HG03025 (cell line): Measurements from ENCODE around the gene RAB31.
"Not testable (repeated sequence)": the region's sequence is repeated elsewhere in the genome, so short reads cannot be mapped to it uniquely, and the experiment has no call there.

ENCODE experiments used
- ATAC-seq: cut with Tn5 transposase; IDR thresholded peaks from one replicate; pipeline ENCODE4 v1.9.1; 2021; ENCODE audit warnings: mild to moderate bottlenecking, moderate library complexity; ENCODE audit not compliant: unreplicated experiment, low FRiP score

Gene RAB31, protein sequence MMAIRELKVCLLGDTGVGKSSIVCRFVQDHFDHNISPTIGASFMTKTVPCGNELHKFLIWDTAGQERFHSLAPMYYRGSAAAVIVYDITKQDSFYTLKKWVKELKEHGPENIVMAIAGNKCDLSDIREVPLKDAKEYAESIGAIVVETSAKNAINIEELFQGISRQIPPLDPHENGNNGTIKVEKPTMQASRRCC

DNA sequence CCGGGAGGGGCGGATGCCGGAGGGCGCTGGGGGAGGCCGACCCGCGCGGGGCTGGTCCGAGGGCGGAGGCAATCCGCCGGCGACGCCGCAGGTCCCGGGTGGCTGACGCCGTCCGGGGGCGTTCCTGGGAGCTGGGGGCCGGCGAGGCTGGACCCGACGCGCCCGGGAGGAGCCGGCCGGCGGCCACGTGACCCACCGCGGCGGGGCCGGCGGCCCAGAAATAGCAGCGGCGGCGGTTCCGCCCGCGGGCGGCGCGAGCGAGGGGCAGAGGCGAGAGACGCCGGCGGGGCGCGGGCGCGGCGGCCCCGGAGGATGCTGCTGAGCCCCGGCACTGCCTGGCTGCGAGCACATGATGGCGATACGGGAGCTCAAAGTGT is at the start of gene RAB31:
Gene RAB31 (plus strand): TSS at position 245 of the 377 bp plus-strand sequence. CDS start 105 bp downstream, at position 350.
- ATAC-seq: peak; percentile 49

DNA sequence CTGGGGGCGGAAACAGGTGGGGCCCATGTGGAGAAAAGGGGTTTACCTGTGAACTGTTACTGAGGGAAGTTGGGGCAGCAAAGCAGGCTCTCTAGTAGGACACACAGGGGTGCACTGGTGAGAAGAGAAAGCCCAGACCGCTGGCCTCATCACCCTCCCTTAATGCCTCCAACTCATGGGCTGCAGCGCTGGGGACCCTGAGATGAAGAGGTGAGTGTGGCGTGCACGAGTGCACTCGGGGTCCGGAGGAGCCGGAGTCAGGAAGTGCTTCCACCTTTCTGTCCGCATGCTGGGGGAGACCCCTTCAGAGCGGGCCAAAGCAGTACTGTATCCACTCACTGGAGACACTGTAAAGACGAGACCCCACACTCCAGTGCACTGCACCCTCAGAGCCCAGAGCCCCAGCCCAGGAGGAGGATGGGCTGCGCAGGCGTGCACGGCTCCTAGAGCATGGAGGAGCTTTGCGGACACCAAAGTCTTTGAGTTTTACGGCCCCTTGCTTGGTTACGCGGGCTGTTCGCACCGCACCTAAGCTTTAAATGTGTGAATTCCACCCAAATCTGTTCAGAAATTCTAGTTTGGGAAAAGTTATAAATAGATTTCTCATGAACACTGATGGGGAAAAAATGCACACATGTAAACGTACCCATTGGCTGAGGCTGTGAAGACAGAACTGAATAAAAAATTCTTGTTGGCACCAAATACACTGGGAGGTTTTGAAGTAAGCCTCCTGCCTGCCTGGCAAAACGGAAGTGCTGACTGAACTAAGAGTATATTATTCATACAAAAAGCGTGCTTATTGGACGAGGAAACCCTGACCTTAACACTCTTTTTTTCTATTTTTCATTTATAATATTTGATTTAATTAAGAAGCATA is 48.4 kb upstream of the RAB31 start:
- no peak for ATAC-seq

DNA sequence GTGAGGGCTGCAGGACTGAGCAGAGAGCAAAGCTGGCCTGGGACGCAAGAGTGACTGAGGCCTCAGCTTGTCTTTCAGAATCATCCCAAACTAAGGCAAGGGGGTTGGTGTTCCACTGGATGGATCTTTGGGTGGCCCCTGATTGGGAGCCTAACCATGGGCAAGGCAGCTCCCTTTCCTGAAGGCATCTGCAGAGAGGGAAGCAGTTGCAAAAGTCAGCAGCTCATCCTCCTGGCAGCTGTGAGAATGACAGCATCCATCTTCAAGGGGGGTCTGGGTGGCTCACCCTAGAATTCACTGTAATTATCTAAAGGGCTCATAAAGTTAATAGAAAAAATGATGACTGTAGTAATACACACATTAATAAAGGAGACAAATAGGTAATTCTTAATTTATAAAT is 46.5 kb upstream of the RAB31 start:
- no peak for ATAC-seq

DNA sequence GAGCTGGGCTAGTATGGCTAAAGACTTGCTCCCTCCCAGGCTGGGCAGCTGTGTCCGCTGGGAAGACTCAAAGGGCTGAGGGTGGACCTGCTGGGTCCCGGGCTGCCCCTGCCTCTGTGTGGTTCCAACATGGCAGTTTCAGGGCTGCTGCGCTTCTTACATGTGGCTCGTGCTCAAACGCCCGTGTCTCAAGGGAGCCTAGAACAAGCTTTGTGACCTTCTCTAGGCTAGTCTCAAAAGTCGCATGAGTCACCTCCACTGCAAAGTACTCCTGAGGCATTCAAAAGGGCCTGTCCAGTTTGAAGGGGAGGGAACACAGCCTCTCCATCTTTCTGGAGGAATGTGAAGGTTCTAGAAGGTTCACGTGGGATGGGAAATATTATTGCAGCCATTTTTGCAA is 44.7 kb upstream of the RAB31 start:
- no peak for ATAC-seq

DNA sequence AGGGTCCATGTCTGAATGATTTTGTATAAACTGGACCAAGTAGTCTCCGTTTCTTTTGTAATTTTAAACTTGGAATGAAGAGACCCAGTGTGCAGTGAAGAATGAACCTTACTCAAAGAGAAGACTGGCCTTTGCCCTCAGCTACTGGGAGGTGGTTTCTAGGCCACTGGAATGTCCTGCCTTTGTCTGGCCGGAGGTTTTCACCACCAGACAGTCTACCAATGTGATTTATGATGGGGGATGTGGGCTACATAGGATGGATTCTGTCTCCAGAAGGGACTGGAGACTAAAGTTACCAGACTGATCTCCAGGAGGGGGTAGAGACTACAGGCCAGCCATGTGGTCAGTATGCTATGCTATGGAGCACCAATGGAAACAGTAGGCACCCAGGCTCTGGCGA is 42.8 kb upstream of the RAB31 start:
- ATAC-seq: no peak

DNA sequence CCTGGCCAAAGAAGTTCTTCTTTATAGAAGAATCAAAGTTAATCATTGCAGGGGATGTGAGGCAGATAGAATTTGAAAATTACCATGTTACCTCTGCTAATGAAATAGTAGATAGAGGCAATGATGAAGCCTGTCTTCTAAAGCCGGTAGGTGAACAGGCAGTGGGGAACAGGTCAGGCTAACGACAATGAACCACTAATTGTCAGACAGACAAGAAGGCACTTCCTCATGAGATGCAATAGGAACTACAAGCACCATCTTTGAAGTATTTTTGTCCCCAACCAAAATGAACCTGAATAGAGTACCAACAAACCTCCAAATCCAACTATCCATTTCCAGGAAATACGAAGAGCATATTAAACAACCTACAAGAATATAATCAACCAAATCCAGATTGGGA is 41.6 kb upstream of the RAB31 start:
- no peak for ATAC-seq

DNA sequence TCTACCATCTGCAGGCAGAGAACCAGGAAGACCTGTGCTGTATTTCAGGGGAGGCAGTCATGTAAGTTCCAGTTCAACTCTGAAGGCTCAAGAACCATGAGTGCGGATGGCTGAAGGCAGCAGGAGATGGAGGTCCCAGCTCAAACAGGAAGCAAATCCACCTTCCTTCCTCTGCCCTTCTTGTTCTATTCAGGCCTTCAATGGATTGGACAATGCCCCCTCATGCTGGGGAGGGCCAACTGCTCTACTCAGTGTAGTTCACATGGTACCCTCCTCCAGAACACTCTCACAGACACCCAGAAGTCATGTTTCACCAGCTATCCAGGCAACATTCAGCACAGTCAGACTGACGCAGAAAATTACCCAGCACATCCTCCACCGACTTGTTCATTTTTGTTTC is 39.1 kb upstream of the RAB31 start:
- ATAC-seq: no peak

DNA sequence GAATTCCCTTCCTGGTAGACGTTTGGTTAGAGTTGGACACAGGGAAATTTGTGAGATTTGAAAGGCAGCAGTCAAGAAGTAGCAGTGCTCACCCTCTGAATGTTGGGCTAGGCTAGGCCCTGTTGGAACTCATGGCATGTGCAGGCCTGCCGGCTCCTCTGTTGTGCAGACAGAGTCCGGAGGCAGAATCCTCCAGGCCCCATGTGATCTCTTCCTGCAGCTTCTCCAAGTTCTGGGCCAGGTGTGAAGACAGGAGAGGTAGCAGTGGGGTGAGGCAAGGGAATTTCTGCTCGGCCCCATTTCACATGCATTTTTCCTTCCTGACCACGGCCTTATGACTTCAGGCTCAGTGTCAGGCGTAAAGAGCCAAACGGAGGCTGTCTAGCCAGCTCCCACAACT is 36.9 kb upstream of the RAB31 start:
- no peak for ATAC-seq

DNA sequence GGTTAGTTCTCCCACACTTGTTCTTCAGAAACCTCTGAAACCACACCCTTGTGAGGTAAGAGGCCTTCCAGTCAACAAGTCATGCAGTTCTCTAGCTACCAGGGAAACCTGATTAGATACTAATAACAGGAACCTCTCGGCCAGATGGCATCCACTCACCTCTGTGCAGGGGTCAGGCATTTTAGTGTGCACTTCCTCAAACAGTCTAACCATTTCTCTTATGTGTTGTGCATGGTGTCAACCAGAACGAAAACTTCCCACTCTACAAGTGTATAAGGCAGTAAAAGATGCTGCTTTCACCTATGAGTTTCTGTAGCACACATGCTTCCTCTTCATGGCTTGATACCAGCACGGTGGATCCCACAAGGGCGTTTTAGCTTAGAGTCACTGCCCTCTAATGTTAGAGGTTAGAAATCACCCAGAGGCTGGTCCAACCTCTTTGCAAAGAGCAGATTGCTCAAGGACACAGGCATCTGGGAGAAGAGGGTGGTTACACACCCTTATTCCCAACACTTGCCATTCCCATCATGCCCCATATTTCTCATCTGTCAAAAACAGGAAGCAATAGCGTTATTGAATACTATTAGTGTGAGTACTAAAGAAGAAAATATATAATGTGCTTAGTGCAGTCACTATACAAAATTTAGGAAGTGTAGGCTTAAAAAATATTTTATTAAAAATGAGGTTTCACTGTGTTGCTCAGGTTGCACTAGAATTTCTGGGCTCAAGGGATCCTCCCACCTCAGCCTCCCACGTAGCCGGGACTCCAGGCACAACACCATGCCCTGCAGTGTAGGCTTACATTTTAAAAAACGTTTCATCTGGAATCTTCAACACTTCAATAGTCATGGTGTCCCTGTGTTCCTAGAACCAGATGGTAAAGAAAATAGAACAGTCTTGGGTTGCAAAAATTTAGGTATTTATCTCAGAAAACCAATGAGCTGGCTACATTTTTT is 34.5 kb upstream of the RAB31 start:
- peak; percentile 96 for ATAC-seq

DNA sequence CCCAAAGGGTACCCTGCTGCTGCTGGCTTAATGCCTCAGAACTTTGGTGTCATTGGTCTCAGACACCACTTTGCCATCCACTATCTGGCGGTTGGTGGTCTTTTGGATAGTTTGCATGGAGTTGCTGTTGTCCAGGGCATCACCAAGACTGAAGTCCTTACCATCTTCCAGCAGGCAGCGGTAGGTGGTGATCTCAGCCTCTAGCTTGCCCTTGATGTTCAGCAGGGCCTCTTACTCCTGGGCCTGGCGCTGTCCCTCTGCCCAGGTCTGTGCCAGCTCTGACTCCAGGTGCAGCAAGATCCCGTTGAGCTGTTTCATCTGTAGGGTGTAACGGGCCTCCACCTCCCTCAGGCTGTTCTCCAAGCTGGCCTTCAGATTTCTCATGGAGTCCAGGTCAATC is 29.9 kb upstream of the RAB31 start:
- not testable (repeated sequence) for ATAC-seq

DNA sequence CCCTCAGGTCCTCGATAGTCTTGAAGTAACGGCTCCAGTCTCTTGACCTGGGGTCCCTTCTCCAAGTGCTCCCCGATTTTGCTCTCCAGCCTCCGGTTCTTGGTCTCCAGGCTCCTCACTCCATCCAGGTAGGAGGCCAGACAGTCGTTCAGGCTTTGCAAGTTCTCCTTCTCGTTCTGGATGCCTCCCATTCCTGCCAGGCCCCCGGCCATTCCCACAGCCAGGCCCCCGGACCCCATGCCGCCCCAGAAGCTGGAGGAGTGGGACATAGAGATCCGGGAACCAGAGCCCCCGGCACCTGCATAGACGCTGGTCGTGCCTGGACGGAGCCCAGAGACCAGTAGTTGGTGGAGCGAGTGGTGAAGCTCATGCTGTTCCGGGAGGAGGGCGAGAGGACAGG is 29.0 kb upstream of the RAB31 start:
- ATAC-seq: no peak

DNA sequence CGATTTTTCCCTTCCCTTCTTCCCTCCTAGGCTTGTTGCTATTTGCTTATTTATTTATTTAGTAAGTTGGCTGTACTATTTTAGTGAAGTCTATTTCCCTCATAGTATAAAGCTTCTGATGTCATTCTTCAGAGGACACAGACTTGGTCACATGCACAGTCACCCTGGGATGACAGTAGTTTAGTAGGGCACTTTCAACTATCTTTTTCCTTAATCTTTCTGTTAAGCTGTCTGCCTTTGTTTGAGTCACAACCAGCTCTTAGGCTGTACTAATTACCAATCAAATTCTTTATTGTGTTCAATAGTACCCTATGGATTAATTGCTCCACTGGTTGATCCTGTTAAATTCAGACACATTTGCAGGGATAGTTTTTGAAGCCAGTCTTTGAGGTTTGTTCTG is 26.9 kb upstream of the RAB31 start:
- no peak for ATAC-seq

DNA sequence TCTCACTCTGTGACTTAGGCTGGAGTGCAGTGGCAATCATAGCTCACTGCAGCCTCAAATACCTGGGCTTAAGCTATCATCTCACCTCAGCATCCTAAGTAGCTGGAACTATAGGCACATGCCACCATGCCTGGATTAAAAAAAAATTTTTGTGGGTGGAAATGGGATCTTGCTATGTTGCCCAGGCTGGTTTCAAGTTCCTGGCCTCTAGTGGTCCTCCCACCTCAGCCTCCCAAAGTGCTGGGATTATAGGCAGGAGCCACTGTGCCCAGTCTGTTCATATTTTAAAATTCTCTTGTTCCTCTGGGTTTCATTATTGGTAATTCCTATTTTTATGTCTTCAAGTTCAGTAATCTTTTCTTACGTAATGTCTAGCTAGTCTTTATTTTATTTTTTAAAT is 25.5 kb upstream of the RAB31 start:
- ATAC-seq: no peak

DNA sequence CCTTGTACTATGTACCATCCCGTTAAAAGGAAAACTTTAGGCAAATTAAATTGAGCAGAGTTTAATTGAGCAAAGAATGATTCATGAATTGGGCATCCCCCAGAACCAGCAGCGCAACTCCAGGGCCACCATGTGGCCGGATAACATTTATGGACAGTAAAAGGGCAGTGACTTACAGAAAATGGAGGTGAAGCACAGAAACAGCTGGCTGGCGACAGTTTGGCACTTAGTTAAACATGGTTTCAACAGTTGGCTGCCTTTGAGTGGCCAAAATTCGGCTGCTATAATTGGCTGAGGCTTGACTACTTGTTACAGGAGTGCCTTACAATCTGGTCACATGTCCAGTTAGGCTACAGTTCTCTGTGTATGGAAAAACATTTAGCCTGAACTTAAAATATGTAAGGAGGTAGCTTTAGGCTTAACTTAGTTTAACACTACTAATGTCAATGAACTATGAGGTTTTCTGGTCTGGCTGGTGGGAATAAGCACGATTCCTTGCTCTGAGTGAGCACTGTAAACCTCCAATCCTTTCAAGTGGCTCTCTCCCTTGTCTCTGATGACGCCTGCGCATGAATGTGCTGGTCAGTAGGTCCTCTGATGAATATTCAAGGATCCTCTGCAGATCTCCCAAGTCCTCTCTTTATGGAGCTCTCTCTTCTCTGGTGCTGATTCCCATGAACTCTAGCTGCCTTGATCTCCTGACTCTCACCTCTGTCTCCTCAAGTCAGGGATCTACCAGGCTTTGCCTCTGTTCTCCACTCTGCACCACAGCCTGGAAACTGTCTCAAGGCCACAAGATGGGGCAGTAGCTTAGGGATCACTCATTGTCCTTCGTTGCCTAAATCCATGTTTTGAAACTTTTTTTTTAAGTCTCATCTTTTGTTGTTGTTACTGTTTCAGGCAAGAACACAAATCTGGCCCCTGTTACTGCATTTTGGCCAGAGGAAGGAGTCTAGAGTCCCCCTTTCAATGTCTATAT is 24.4 kb upstream of the RAB31 start:
- ATAC-seq: no peak

DNA sequence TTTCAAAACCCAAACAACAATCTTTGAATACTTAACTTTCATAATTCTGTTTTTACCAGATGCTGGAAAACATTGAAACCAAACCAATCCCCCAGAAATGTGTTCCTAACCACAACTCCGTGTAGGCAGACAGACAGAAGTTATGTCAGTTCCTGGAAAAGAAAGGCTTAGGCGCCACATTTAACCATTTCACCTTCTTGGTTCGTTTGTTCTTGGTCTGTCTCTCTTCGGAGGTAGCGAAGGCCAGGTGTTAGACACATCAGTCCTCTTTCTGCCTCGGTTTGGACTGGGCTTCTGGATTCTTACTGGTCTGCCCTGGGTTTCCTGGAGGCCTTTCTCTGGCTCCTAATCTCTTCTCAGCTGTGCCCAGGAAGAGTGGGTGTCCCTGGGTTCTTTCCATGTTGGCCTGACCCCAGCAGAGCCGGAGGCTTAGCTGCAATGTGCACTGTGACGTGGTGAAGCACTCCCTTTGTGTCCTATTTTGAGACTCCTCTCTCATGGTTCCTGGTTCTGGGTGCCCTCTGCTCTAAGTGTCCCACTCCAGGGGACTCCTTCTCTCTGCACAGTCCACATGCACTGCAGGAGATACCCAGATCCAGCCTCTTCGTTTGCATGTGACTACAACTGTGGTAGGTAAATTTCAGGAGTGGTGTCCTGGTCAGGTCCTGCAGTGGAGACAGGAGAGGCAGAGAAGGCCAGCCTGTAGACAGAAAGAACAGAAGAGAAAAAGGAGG is 23.1 kb upstream of the RAB31 start:
- ATAC-seq: no peak

DNA sequence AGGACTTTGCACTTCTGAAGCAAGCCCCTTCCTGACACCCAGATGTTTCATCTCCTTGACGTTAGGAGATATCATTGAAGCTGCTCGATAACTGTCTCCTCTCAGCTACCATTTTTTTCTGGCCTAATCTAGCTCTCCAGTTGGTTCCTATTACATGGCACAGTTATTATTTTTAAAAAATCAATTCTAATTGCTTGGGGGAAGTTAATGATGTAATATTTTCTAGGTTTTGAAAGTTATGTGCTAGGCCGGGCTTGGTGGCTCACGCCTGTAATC is 22.5 kb upstream of the RAB31 start:
- no peak for ATAC-seq

DNA sequence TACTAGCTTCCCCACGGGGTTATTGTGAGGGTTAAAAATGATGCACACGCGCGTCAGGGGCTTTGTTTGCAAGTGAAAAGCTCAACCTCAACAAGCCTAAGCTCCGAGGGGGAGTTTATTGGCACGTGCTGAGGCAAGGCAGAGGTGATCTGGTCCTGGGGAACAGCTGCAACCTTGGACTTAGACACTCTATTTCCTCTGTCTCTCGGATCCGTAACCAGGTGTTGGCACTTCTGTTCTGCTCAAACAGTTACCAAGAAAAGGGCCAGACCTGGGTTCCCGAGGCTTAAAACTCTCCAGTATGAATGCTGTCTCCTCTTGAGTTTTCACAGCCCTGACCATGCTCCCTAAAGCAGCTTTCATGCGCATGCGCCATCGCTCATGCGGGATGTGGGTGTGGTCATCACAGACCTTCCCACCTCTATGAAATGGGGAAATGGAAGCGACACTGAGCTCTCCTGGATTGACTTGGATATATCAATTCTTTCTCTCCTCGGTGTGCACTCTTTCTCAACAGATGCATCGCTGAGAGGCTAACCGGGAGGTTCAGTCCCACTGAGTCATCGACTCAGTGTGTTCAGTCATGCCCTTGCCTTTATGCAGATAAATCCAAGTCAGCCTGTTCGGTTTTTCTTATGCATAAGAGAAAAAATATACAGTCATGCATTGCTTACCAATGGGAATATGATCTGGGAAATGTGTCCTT is 19.9 kb upstream of the RAB31 start:
- ATAC-seq: no peak

DNA sequence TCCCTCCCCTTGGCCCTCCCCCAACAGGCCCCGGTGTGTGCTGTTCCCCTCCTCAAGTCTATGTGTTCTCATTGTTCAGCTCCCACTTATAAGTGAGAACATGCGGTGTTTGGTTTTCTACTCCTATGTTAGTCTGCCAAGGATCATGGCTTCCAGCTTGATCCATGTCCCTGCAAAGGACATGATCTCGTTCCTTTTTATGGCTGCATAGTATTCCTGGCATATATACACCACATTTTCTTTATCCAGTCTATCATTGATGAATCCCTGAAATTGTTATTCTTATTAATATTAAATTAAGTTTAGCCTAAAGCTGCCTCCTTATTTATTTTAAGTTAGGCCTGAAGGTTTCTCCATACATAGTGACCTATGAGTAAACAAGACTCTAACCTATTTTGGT is 18.8 kb upstream of the RAB31 start:
- no peak for ATAC-seq
